ENCODE measurements around the gene TEDC2.
"Not testable (repeated sequence)": the region's sequence is repeated elsewhere in the genome, so short reads cannot be mapped to it uniquely, and the experiment has no call there.

The TEDC2 gene

GRCh38 chr16:2467528-2468232 is 7.8 kb downstream of the TEDC2 start:
- DNase-seq = no peak

DNA sequence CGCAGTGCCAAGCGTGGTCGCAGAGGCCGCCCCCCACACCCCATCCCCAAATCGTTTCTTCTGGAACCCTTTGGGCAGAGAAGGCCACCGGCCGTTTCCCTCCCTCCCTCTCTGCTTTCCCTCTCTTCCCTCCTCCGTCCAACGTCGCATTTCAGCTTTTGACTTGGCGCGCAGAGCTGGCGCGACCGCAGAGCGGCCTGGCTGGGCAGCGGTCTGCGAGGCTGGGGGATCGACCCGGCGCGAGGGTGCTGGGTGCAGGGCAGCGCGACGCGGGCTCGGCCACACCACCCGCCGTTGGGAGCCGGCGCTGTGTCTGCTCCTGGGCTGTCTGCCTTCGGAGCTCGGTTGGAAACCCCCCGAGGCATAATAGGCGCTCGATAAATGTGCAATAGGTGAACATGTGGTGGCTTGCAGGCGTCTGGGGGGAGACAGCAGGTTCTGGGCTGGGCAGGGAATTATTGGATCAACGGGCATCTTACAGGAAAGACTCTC is 8.4 kb downstream of the TEDC2 start:
- no peak for DNase-seq

- no peak for DNase-seq
Measured at GRCh38 chr16:2468725-2469398, 9.0 kb downstream of the TEDC2 start.

- no peak for DNase-seq
Measured at GRCh38 chr16:2469399-2470233, 9.7 kb downstream of the TEDC2 start.

DNA sequence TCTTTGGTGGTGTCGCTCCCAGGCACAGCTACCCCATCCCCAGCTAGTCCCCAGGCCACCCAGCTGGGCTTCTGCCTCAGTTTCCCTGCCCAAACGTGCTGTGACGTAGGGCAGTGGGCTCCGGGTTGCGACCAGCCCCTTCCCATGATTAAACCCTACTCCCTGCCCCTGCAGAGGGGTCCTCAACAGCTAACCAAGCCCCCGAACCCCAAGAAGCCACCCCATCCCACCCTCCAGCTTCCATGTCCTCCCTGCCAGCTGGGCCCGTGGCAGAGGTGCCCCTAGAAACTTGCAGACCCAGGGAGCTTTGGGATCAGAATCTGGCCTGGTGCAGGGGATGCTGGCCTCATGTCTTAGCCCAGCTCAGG is 10.3 kb downstream of the TEDC2 start:
- no peak for DNase-seq

DNA sequence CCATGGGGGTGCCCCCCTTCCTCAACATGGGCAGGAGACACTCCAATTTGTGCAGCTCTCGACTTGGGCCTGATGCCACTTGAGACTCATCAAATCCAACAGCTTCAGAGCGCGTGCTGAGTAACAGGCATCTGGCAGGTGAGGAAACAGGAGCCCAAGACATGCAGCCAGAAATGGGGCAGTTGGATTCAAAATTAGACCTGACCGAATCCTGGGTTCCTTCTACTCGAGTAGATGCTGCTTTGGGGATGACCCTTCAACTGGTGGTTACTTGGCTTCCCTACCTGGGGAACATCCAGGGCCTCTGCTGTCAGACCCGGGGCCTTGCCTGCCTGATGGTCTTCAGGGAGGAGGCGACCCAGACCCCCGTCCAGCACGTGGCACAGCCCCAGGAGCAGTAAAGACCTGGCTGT is 10.7 kb downstream of the TEDC2 start:
- DNase-seq = no peak

GRCh38 chr16:2471016-2471652 is 11.2 kb downstream of the TEDC2 start, which contains the start of gene NTN3:
NTN3 (plus strand) TSS chr16:2471297; CDS start chr16:2471702, 405 bp downstream.
- DNase-seq = no peak

GRCh38 chr16:2471653-2472487 is 12.0 kb downstream of the TEDC2 start:
- DNase-seq = no peak

- no peak for DNase-seq
Measured at GRCh38 chr16:2472488-2472864, 12.6 kb downstream of the TEDC2 start.

- DNase-seq = no peak
Measured at GRCh38 chr16:2472885-2473445, 13.1 kb downstream of the TEDC2 start.

GRCh38 chr16:2473446-2473926 is 13.6 kb downstream of the TEDC2 start:
- DNase-seq = peak; percentile 40

- DNase-seq = peak; percentile 57
Measured at GRCh38 chr16:2473999-2474876, 14.3 kb downstream of the TEDC2 start.

DNA sequence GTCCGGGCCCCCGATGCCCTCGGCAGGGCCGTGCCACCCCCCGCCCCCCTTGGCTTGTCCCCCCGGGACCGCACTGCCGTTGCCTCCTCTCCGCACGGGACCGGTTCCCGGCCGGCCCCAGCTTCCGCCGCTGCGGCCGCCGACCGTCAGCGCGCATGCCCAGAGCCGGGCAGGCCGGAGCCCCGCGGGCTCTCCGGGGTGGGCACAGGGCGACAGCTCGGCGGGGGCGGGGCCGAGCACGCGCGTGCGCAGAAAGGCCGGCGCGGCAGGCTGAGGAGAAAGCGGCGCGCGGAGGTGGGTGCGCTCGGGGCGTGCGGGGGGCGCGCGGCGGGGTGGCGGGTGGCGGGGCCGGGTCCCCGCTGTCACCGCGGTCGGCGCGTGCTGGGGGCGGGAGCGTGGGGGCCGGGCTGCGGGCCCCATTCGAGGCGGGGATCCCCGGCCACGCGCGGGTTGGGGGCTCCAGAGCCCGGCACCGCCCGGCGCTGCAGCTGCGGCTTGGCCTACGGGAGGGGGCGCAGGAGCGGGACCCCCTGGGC is 15.0 kb downstream of the TEDC2 start, which contains the start of gene TBC1D24:
Gene TBC1D24 (plus strand): TSS at position 251 of the 536 bp plus-strand sequence. CDS start 21,022 bp downstream, outside the sequence.
- peak; percentile 83 for DNase-seq

DNA sequence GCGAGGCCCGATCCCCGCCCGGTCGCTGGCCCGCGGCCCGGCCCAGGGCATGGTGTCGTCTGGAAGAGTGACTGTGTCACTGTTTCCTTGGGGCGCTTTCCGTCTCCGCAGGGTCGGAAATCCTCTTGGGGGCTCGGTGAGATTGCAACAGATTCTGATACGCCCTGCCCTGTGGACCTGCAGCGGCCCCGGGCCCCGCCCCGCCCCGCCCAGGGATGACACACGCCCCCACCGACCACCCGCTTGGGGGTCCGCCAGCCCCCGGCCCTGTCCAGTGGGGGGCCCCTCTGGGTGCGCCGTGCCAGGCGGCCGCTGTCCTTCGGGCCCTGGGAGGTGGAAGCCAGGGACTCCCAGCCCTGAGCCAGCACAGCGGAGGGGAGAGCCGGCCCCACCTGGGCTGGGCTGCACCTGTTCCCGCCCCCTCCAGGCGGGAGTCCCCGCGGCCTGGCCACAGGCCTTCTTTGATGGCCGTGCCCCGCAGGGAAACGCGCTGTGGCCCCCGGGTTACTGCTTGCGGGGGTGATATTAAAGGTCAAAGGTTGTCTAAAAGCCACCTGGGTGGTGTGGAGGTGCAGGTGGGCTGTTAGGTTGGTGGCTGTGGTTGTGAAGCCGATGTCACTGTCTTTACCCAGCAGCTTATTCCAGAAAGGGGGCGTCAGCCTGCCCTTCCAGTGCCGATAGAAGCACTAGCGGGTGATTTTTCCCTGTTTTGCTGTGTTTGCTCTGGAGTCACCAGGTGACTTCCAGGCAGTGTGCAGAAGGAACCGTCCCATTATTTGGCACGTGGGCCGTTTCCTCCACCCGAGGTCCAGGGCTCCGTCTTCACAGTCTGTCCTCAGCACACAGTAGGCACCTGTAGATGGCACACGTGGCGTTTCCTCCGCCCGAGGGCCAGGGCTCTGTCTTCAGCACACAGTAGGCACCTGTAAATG is 15.8 kb downstream of the TEDC2 start:
- DNase-seq = peak; percentile 55

- DNase-seq = no peak
Measured at GRCh38 chr16:2476345-2476720, 16.4 kb downstream of the TEDC2 start.

DNA sequence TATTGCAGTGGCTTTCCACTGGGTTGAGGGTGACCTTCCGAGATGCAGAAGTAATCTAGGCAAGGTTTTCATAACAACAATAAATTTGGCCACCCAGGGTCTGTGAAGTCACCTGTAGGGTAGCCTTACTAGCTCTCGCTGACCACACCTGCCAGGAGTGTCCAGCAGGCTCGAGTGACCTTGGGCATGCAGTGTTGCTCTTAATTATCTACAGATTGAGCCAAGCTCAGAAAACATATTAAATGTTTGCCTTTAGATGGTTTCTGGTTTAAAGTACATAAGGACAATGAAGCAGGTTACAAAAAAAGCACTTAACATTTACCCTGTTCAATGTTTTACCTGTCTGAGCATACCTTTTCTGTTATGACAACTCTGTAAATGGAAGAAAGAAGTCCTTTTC is 16.8 kb downstream of the TEDC2 start:
- no peak for DNase-seq

GRCh38 chr16:2477327-2477726 is 17.4 kb downstream of the TEDC2 start:
- no peak for DNase-seq

- DNase-seq = no peak
Measured at GRCh38 chr16:2478279-2478678, 18.4 kb downstream of the TEDC2 start.

DNA sequence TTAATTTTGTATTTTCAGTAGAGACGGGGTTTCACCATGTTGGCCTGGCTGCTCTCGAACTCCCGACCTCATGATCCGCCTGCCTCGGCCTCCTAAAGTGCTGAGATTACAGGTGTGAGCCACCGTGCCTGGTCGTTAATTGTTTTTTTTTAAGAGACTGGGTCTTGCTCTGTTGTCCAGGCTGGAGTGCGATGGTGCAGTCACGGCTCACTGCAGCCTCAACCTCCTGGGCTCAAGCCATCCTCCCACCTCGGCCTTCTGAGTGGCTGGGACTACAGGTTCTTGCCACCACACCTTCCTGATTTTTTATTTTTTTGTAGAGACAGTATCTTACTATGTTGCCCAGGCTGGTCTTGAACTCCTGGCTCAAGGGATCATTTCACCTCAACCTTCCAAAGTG is 20.1 kb downstream of the TEDC2 start:
- not testable (repeated sequence) for DNase-seq

Data from activated CD8-positive, alpha-beta memory T cell treated with anti-CD3 and anti-CD28 coated beads, Interleukin-2, amount 50 U/mL, for 4 hours (primary cell).